GM12878 (cell line): Measurements from ENCODE around the gene CFLAR.

ENCODE experiments used
- CBX3 ChIP-seq: fragments of 200-600 bp; sonication (generic); IDR thresholded peaks from 2 replicates; pipeline ENCODE4 v1.6.1; 2016; ENCODE audit warnings: low read depth, borderline replicate concordance
- CHD2 ChIP-seq: IDR thresholded peaks from 2 replicates; pipeline ENCODE4 v1.6.1; 2011; ENCODE audit warnings: low read depth, low read length, improper control_type of control experiment, borderline replicate concordance
- CREB1 ChIP-seq: IDR thresholded peaks from 2 replicates; pipeline ENCODE4 v1.6.1; 2012; ENCODE audit warnings: low read depth, mild to moderate bottlenecking, inconsistent platforms
- ESRRA ChIP-seq: IDR thresholded peaks from 2 replicates; pipeline ENCODE4 v1.6.1; 2012; ENCODE audit warnings: mild to moderate bottlenecking, low read length, improper control_type of control experiment
- POLR2AphosphoS5 ChIP-seq: IDR thresholded peaks from 2 replicates; pipeline ENCODE4 v1.6.1; 2011; ENCODE audit warnings: mild to moderate bottlenecking, low read length, inconsistent platforms
- TARDBP ChIP-seq: IDR thresholded peaks from 2 replicates; pipeline ENCODE4 v1.6.1; 2016; ENCODE audit warnings: borderline replicate concordance
- TF ChIP-seq, protein P1 (sequence below), 3 experiments: IDR thresholded peaks in 2 of 3; conservative IDR thresholded peaks in 1 of 3; 2 replicates each; pipeline ENCODE4 v1.5.1; 2011; ENCODE audit warnings: low read depth in 3 of 3, low read length in 3 of 3, mild to moderate bottlenecking in 3 of 3, control low read depth in 2 of 3, moderate library complexity in 2 of 3, inconsistent platforms in 1 of 3, mixed read lengths in 1 of 3; ENCODE audit not compliant: control insufficient read depth in 2 of 3, insufficient read depth in 1 of 3; ENCODE audit errors: extremely low read depth in 1 of 3

DNA sequence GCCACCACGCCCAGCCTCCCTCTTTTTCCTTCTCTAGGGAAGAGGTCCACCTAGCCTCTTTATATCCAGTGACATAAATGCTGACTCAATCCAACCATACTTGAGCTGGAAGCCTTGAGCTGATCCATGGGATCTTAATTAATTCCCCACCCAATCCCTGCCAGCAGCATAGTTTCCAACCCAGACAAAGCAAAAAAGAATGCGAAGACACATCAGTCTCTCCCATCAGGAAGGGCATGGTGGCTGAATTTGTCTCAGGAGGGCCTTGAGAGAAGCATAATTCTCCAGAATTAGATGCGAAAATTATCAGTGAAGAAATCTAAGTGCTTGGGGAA lies 89.5 kb downstream of the CFLAR start:
- TF ChIP-seq POLR2AphosphoS5, result no peak
- TF ChIP-seq, protein P1, sequence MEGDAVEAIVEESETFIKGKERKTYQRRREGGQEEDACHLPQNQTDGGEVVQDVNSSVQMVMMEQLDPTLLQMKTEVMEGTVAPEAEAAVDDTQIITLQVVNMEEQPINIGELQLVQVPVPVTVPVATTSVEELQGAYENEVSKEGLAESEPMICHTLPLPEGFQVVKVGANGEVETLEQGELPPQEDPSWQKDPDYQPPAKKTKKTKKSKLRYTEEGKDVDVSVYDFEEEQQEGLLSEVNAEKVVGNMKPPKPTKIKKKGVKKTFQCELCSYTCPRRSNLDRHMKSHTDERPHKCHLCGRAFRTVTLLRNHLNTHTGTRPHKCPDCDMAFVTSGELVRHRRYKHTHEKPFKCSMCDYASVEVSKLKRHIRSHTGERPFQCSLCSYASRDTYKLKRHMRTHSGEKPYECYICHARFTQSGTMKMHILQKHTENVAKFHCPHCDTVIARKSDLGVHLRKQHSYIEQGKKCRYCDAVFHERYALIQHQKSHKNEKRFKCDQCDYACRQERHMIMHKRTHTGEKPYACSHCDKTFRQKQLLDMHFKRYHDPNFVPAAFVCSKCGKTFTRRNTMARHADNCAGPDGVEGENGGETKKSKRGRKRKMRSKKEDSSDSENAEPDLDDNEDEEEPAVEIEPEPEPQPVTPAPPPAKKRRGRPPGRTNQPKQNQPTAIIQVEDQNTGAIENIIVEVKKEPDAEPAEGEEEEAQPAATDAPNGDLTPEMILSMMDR (IDR thresholded peaks at IDR 0.05 in 2 of 3, conservative IDR thresholded peaks at IDR 0.05 in 1 of 3; ENCODE audit: control insufficient read depth in 2 of 3, extremely low read depth in 1 of 3, insufficient read depth in 1 of 3, low read depth in 3 of 3, low read length in 3 of 3), result no peak
- no peak for TF ChIP-seq ESRRA
- TF ChIP-seq TARDBP, result no peak
- TF ChIP-seq CBX3, result no peak
- TF ChIP-seq CHD2, result no peak
- no peak for TF ChIP-seq CREB1
